Hepatocyte (in vitro differentiated cells): ENCODE measurements around the gene CAPN15. TPM values are rescaled to one million over a fixed set of nuclear protein-coding genes. Genes with fewer than 3 reads are reported as not detected.

ENCODE experiments used
- DNase-seq: peaks from one replicate; pipeline ENCODE4 v3.0.0-alpha.2; 2016; ENCODE audit warnings: low spot score
- H2AFZ ChIP-seq: fragments of 200-600 bp; sonication (generic); 2 replicates; pipeline ENCODE4 v1.6.0; 2016; ENCODE audit warnings: antibody characterized with exemption, mild to moderate bottlenecking
- H3K27ac ChIP-seq: fragments of 200-600 bp; sonication (generic); 2 replicates; pipeline ENCODE4 v1.5.1; 2016; ENCODE audit warnings: mild to moderate bottlenecking
- H3K27me3 ChIP-seq: fragments of 200-600 bp; sonication (generic); 2 replicates; pipeline ENCODE4 v1.6.1; 2016
- H3K36me3 ChIP-seq: fragments of 200-600 bp; sonication (generic); replicated peaks from 2 replicates; pipeline ENCODE4 v1.5.1; 2016; ENCODE audit warnings: low read depth; ENCODE audit not compliant: insufficient read depth
- H3K4me1 ChIP-seq: fragments of 200-600 bp; sonication (generic); 2 replicates; pipeline ENCODE4 v1.5.1; 2016; ENCODE audit warnings: mild to moderate bottlenecking, moderate library complexity; ENCODE audit not compliant: insufficient read depth
- H3K4me2 ChIP-seq: fragments of 200-600 bp; sonication (generic); 2 replicates; pipeline ENCODE4 v1.6.0; 2016
- H3K4me3 ChIP-seq: fragments of 200-600 bp; sonication (generic); 2 replicates; pipeline ENCODE4 v1.5.1; 2016; ENCODE audit warnings: mild to moderate bottlenecking
- H3K79me2 ChIP-seq: fragments of 200-600 bp; sonication (generic); 2 replicates; pipeline ENCODE4 v1.6.0; 2017; ENCODE audit warnings: mild to moderate bottlenecking
- H3K9me2 ChIP-seq: fragments of 200-600 bp; sonication (generic); replicated peaks from 2 replicates; pipeline ENCODE4 v1.6.0; 2017; ENCODE audit warnings: mild to moderate bottlenecking; ENCODE audit not compliant: insufficient read depth
- H3K9me3 ChIP-seq: fragments of 200-600 bp; sonication (generic); 2 replicates; pipeline ENCODE4 v1.5.1; 2016; ENCODE audit warnings: low read depth, mild to moderate bottlenecking
- H4K20me1 ChIP-seq: fragments of 200-600 bp; sonication (generic); 2 replicates; pipeline ENCODE4 v1.6.0; 2016; ENCODE audit warnings: mild to moderate bottlenecking; ENCODE audit not compliant: insufficient read depth, poor library complexity, severe bottlenecking
- CTCF ChIP-seq: fragments of 200-600 bp; sonication (generic); IDR thresholded peaks from 2 replicates; pipeline ENCODE4 v1.5.1; 2016; ENCODE audit warnings: antibody characterized with exemption, mild to moderate bottlenecking; ENCODE audit not compliant: poor library complexity
- EZH2 ChIP-seq: fragments of 200-600 bp; sonication (generic); IDR thresholded peaks from 2 replicates; pipeline ENCODE4 v1.6.1; 2016; ENCODE audit warnings: antibody characterized with exemption, mild to moderate bottlenecking, borderline replicate concordance
- EZH2phosphoT487 ChIP-seq: fragments of 200-600 bp; sonication (generic); IDR thresholded peaks from one replicate; pipeline ENCODE4 v1.6.1; 2018; ENCODE audit warnings: antibody characterized with exemption, mild to moderate bottlenecking, low read depth, moderate library complexity; ENCODE audit not compliant: unreplicated experiment, severe bottlenecking
- WGBS: methylation state at CpG from one replicate; pipeline ENCODE4 v1.1.6; 2016; ENCODE audit warnings: low lambda C conversion rate; ENCODE audit errors: missing lambda C conversion rate; 5-methylcytosine and 5-hydroxymethylcytosine counted together
- polyA plus RNA-seq: library from polyadenylated mRNA; unstranded; fragments of >200 nt; fragmentation: Nextera tagmentation; extraction: Ambion mirVana; gene quantifications from 2 replicates; pipeline ENCODE4 v1.2.1, GENCODE V29; 2016
- total RNA-seq: library from RNA; depleted of rRNA; stranded (reverse); fragments of >200 nt; gene quantifications from 2 replicates; pipeline ENCODE4 v1.2.3, GENCODE V29; 2014

CAPN15 gene
- total and polyA plus RNA-seq, 2 experiments from 2014 or later: 41.7 to 42.7 TPM

- H3K27ac ChIP-seq: peak within 1 kb of the TSS; percentile 87
- H3K36me3 ChIP-seq: no peaks in the 10 kb centered on the region
- peak within 1 kb of the TSS; percentile 91 for H3K4me3 ChIP-seq
- TF ChIP-seq CTCF (no peak), EZH2phosphoT487 (no peak), EZH2 (no peak)
- H3K27me3 ChIP-seq: no peaks in the 10 kb centered on the region
- peak within 1 kb of the TSS; percentile 68 for H2AFZ ChIP-seq
- peaks cover 38% of the 10 kb centered on the region for H3K4me1 ChIP-seq
- peaks cover 13% of the 10 kb centered on the region for H3K79me2 ChIP-seq
- WGBS: 6% methylated on average over 20 of the region's 87 CpGs
- H3K9me3 ChIP-seq: no peaks in the 10 kb centered on the region
- peak within 1 kb of the TSS; percentile 95 for H3K4me2 ChIP-seq
- no peaks in the 10 kb centered on the region for H3K9me2 ChIP-seq
- no peaks in the 10 kb centered on the region for H4K20me1 ChIP-seq
- peak; percentile 83 for DNase-seq
Observed at GRCh38 chr16:569445-570254, 42.1 kb downstream of the CAPN15 start, which contains the start of gene PIGQ. TSS of gene PIGQ (plus strand) at chr16:569968. CDS start at chr16:574075, 4,107 bp downstream.

GRCh38 chr16:572865-573650, 45.5 kb downstream of the CAPN15 start:
- 91% methylated on average over 27 of the region's 27 CpGs for WGBS

GRCh38 chr16:574021-574760, 46.7 kb downstream of the CAPN15 start:
- H3K4me1 ChIP-seq: peaks cover 2% of the 10 kb centered on the region
- no peak overlapping the region for H3K4me3 ChIP-seq
- H2AFZ ChIP-seq: no peak overlapping the region
- H3K79me2 ChIP-seq: peaks cover 13% of the 10 kb centered on the region
- no peak for DNase-seq
- WGBS: 96% methylated on average over 38 of the region's 46 CpGs
- H3K27ac ChIP-seq: no peak overlapping the region
- TF ChIP-seq EZH2phosphoT487 (no peak), EZH2 (no peak), CTCF (no peak)
- no peaks in the 10 kb centered on the region for H3K36me3 ChIP-seq
- H4K20me1 ChIP-seq: no peaks in the 10 kb centered on the region
- H3K9me3 ChIP-seq: no peaks in the 10 kb centered on the region
- no peaks in the 10 kb centered on the region for H3K9me2 ChIP-seq
- no peak overlapping the region for H3K4me2 ChIP-seq
- H3K27me3 ChIP-seq: no peaks in the 10 kb centered on the region

More at GRCh38 chr16:572865-573650, 45.5 kb downstream of the CAPN15 start:
- peaks cover 13% of the 10 kb centered on the region for H3K79me2 ChIP-seq
- no peaks in the 10 kb centered on the region for H3K9me2 ChIP-seq
- H4K20me1 ChIP-seq: no peaks in the 10 kb centered on the region
- H3K4me2 ChIP-seq: no peak overlapping the region
- TF ChIP-seq EZH2 (no peak), EZH2phosphoT487 (no peak), CTCF (no peak)
- no peak overlapping the region for H2AFZ ChIP-seq
- no peak overlapping the region for H3K4me3 ChIP-seq
- no peak overlapping the region for H3K27ac ChIP-seq
- H3K27me3 ChIP-seq: no peaks in the 10 kb centered on the region
- peaks cover 9% of the 10 kb centered on the region for H3K4me1 ChIP-seq
- no peaks in the 10 kb centered on the region for H3K36me3 ChIP-seq
- no peak for DNase-seq
- H3K9me3 ChIP-seq: no peaks in the 10 kb centered on the region
